ENCODE measurements around the gene BSN. TPM values are rescaled to one million over a fixed set of nuclear protein-coding genes. Genes with fewer than 3 reads are reported as not detected.
A peak's percentile ranks its signal among the peaks of the same experiment; 100 is the strongest.

Gene BSN
- total RNA-seq, 2 donors from 2014 or later = 1.3 to 6.6 TPM

- Histone ChIP-seq H3K27ac (no peak overlapping the region), H3K36me3 (replicated peaks in 1 of 2; ENCODE audit: insufficient read depth in 1 of 2, low read depth in 2 of 2) (no peaks in the 10 kb centered on the region), H3K27me3 (no peaks in the 10 kb centered on the region), H3K4me1 (peaks cover 18% of the 10 kb centered on the region), H3K4me3 (no peak overlapping the region), H3K9me3 (no peaks in the 10 kb centered on the region)
- TF ChIP-seq, protein P1, sequence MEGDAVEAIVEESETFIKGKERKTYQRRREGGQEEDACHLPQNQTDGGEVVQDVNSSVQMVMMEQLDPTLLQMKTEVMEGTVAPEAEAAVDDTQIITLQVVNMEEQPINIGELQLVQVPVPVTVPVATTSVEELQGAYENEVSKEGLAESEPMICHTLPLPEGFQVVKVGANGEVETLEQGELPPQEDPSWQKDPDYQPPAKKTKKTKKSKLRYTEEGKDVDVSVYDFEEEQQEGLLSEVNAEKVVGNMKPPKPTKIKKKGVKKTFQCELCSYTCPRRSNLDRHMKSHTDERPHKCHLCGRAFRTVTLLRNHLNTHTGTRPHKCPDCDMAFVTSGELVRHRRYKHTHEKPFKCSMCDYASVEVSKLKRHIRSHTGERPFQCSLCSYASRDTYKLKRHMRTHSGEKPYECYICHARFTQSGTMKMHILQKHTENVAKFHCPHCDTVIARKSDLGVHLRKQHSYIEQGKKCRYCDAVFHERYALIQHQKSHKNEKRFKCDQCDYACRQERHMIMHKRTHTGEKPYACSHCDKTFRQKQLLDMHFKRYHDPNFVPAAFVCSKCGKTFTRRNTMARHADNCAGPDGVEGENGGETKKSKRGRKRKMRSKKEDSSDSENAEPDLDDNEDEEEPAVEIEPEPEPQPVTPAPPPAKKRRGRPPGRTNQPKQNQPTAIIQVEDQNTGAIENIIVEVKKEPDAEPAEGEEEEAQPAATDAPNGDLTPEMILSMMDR (IDR thresholded peaks at IDR 0.05) = no peak
- TF ChIP-seq POLR2A (IDR thresholded peaks at IDR 0.05) = no peak
- ATAC-seq (no peak), DNase-seq (no peak)
- intact Hi-C loops (cut with DNase I) = no loop called here
Measured at GRCh38 chr3:49552087-49552486, 2.2 kb upstream of the BSN start.

DNA sequence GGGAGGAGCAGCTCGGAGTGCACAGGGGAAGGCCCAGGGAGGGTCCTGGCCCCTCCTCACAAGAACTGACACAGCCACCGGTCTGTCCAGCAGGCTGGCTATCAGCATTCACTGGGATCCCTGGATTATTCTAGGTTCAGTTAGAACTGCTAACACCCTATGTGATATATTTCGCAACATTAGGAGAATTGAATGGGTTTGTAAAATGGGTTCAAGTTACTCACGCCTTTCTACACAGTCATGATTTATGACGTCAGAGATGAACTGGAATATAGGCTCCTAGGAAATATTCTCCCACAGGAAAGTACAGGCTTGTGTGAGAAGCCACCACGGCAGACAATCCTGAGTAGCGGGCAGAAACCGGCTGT, 969 bp upstream of the BSN start:
- WGBS, 2 donors = 49 to 61% methylated on average over 8 of the region's 8 CpGs
- H3K4me3 ChIP-seq = peak overlapping the region in 1 of 2 donors; percentile 68
- no peaks in the 10 kb centered on the region for H3K36me3 ChIP-seq (replicated peaks in 1 of 2; ENCODE audit: insufficient read depth in 1 of 2, low read depth in 2 of 2)
- TF ChIP-seq, protein P1 (IDR thresholded peaks at IDR 0.05) = no peak
- no peak for TF ChIP-seq POLR2A (IDR thresholded peaks at IDR 0.05)
- peak overlapping the region in 2 of 4 donors; percentile 73 to 75 for H3K27ac ChIP-seq
- ATAC-seq (no peak), DNase-seq (no peak)
- no peaks in the 10 kb centered on the region for H3K9me3 ChIP-seq
- H3K27me3 ChIP-seq = no peaks in the 10 kb centered on the region
- H3K4me1 ChIP-seq = peaks cover 18% of the 10 kb centered on the region
- intact Hi-C loops (cut with DNase I) = no loop called here

DNA sequence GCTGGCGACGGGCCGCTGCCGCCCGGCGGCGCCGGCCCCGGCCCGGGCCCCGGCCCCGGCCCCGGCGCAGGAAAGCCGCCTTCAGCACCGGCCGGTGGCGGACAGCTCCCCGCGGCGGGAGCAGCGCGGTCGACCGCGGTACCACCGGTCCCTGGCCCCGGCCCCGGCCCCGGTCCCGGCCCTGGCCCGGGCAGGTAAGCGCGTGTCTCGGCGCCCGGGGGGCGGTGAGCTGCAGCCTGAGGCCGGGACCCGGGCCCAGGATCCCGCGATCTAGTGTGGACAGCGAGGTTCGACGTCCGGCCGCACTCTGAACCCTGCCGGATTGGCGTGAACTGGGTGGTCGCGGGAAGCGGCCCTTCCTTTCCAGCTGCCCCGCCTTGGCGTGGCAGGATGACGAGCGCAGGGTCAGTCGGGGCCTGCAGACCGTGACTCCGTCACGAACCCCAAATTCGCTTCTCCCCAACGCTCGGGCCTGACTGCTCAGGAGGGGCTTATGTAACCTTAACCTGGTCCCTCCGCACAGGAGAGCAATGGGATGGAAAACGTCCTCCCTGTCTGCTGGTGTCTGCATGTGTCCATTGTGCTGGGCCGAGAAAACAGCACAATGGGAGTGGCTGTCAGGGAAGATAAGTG, 472 bp downstream of the BSN start:
- H3K27ac ChIP-seq = peak overlapping the region in 3 of 4 donors; percentile 7 to 52 (median 34)
- ATAC-seq = peak; percentile 86
- DNase-seq = peak in 2 of 4 donors; percentile 54 to 70
- H3K36me3 ChIP-seq (replicated peaks in 1 of 2; ENCODE audit: insufficient read depth in 1 of 2, low read depth in 2 of 2) = no peaks in the 10 kb centered on the region
- no peaks in the 10 kb centered on the region for H3K9me3 ChIP-seq
- intact Hi-C loops (cut with DNase I) = no loop called here
- 1 to 14% methylated on average over 3 to 43 of the region's 66 CpGs for WGBS, 2 donors
- H3K4me3 ChIP-seq = peak overlapping the region in 1 of 2 donors; percentile 3
- no peak for TF ChIP-seq POLR2A (IDR thresholded peaks at IDR 0.05)
- TF ChIP-seq, protein P1 (IDR thresholded peaks at IDR 0.05) = peak in 2 of 7 experiments; percentile 20
- H3K27me3 ChIP-seq = no peaks in the 10 kb centered on the region
- H3K4me1 ChIP-seq = peaks cover 18% of the 10 kb centered on the region

DNA sequence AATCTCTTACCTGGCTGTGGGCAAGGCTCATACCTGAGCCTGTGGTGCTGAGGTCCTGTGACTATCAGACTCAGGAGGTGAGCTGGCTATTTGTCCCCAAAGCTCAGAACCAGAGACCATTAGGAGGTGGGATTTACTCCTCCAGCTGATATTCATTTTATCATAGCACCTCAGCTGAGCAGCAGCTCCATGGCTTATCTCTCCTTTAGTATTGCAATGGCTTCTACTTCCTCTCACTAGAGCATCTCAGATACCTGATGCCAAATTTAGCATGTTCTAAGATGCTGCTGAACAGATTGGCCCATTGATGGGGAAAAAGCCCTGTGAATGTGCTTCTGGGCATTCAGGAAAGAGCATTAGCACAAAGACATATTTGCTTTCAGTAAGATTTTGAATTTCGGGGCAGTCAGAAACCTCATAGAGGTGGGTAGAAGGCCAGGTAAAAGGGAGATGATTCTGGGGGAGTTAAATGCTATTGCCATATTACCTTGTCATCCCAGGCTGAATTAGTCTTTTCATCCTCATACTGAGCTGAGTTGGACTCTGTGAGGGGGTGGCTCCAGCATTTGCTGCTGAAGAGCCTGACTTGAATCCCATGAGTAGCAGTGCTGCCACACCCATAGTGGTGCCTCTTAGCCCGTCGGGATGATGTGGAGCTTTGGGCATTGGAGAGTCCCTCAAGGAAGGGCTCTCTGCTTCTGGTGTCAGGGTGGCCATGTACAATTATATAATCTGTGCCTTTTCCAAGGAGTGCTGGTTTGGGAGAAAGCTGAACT, 2.4 kb downstream of the BSN start:
- intact Hi-C loops (cut with DNase I) = no loop called here
- DNase-seq = no peak
- H3K27ac ChIP-seq = no peak overlapping the region
- H3K4me3 ChIP-seq = no peak overlapping the region
- H3K9me3 ChIP-seq = no peaks in the 10 kb centered on the region
- TF ChIP-seq POLR2A (IDR thresholded peaks at IDR 0.05) = no peak
- TF ChIP-seq, protein P1 (IDR thresholded peaks at IDR 0.05) = no peak
- WGBS, 2 donors = 86 to 96% methylated on average over 3 of the region's 3 CpGs
- ATAC-seq = no peak
- H3K36me3 ChIP-seq (replicated peaks in 1 of 2; ENCODE audit: insufficient read depth in 1 of 2, low read depth in 2 of 2) = no peaks in the 10 kb centered on the region
- H3K27me3 ChIP-seq = no peaks in the 10 kb centered on the region
- peaks cover 18% of the 10 kb centered on the region for H3K4me1 ChIP-seq

Measured in body of pancreas (tissue), 4 donors.